Thyroid gland (tissue), 4 donors: ENCODE measurements around the gene ADCY3.

Experiments
- CTCF ChIP-seq, 6 experiments: fragments of 200-600 bp in 3 of 6; fragments of 450-650 bp in 3 of 6; sonication (generic) in 3 of 6; IDR thresholded peaks; one replicate each; pipeline ENCODE4 v1.5.1; 2016 to 2019; ENCODE audit warnings: antibody characterized with exemption in 6 of 6, mild to moderate bottlenecking in 2 of 6, inconsistent platforms in 1 of 6, moderate library complexity in 1 of 6
- POLR2A ChIP-seq, 2 donors: fragments of 450-650 bp; IDR thresholded peaks; one replicate each; pipeline ENCODE4 v1.6.1; 2017; ENCODE audit warnings: antibody characterized with exemption in 2 of 2, mild to moderate bottlenecking in 2 of 2, moderate library complexity in 1 of 2

- TF ChIP-seq POLR2A (IDR thresholded peaks at IDR 0.05) (no peak), CTCF (IDR thresholded peaks at IDR 0.05) (no peak)
Measured at GRCh38 chr2:24914713-24915112, 5.3 kb downstream of the ADCY3 start.
